Suprapubic skin (tissue), 3 donors: ENCODE results near the gene CARD14.

Source experiments
- CTCF ChIP-seq, 2 donors: fragments of 200-600 bp in 1 of 2; fragments of 450-650 bp in 1 of 2; sonication (generic) in 1 of 2; IDR thresholded peaks; one replicate each; pipeline ENCODE4 v1.5.1; 2016 to 2019; ENCODE audit warnings: antibody characterized with exemption in 2 of 2, mild to moderate bottlenecking in 1 of 2, moderate library complexity in 1 of 2
- EP300 ChIP-seq: sonication (generic); formaldehyde crosslinking; IDR thresholded peaks from one replicate; pipeline ENCODE4 v1.6.1; 2017; ENCODE audit warnings: antibody characterized with exemption

GRCh38 chr17:80176757-80177156, 6.9 kb downstream of the CARD14 start:
- TF ChIP-seq CTCF (IDR thresholded peaks at IDR 0.05) (no peak), EP300 (no peak)
